ENCODE measurements around the gene CIDEB. TPM values are rescaled to one million over a fixed set of nuclear protein-coding genes. Genes with fewer than 3 reads are reported as not detected.

The CIDEB gene
- total RNA-seq, 2 donors from 2014 or later = 19.1 to 34.0 TPM

GRCh38 chr14:24281636-24282035 is 26.1 kb downstream of the CIDEB start:
- Histone ChIP-seq H3K36me3 (replicated peaks in 1 of 2; ENCODE audit: insufficient read depth in 1 of 2, low read depth in 2 of 2) (no peaks in the 10 kb centered on the region), H3K4me3 (no peak overlapping the region), H3K27me3 (no peaks in the 10 kb centered on the region), H3K4me1 (peaks cover 11% of the 10 kb centered on the region), H3K9me3 (no peaks in the 10 kb centered on the region), H3K27ac (no peak overlapping the region)
- 77 to 82% methylated on average over 7 of the region's 7 CpGs for WGBS, 2 donors
- TF ChIP-seq CTCF (IDR thresholded peaks at IDR 0.05) (no peak), POLR2A (IDR thresholded peaks at IDR 0.05) (no peak)
- ATAC-seq (no peak), DNase-seq (no peak)
- intact Hi-C loops (cut with DNase I) = no loop called here

GRCh38 chr14:24280797-24281460 is 26.8 kb downstream of the CIDEB start:
- H3K27me3 ChIP-seq = no peaks in the 10 kb centered on the region
- intact Hi-C loops (cut with DNase I) = no loop called here
- ATAC-seq = no peak
- H3K36me3 ChIP-seq (replicated peaks in 1 of 2; ENCODE audit: insufficient read depth in 1 of 2, low read depth in 2 of 2) = no peaks in the 10 kb centered on the region
- 86 to 89% methylated on average over 6 of the region's 6 CpGs for WGBS, 2 donors
- no peaks in the 10 kb centered on the region for H3K9me3 ChIP-seq
- peaks cover 11% of the 10 kb centered on the region for H3K4me1 ChIP-seq
- no peak overlapping the region for H3K27ac ChIP-seq
- no peak for TF ChIP-seq CTCF (IDR thresholded peaks at IDR 0.05)
- DNase-seq = no peak
- H3K4me3 ChIP-seq = no peak overlapping the region

- TF ChIP-seq POLR2A (IDR thresholded peaks at IDR 0.05) (no peak), CTCF (IDR thresholded peaks at IDR 0.05) (peak in 5 of 7 experiments; percentile 28 to 54 (median 39))
- Histone ChIP-seq H3K27me3 (no peaks in the 10 kb centered on the region), H3K4me1 (peaks cover 19% of the 10 kb centered on the region), H3K4me3 (no peak overlapping the region), H3K36me3 (replicated peaks in 1 of 2; ENCODE audit: insufficient read depth in 1 of 2, low read depth in 2 of 2) (no peaks in the 10 kb centered on the region), H3K9me3 (no peaks in the 10 kb centered on the region), H3K27ac (peak overlapping the region in 3 of 4 donors; percentile 20 to 62 (median 48))
- ATAC-seq (peak; percentile 70), DNase-seq (peak; percentile 42 to 69 (median 63))
- WGBS, 2 donors = 54 to 56% methylated on average over 11 of the region's 11 CpGs
- intact Hi-C loops (cut with DNase I) = no loop called here
These were observed 28.2 kb downstream of the CIDEB start for GRCh38 chr14:24279301-24280186.

- Histone ChIP-seq H3K27ac (no peak overlapping the region), H3K36me3 (replicated peaks in 1 of 2; ENCODE audit: insufficient read depth in 1 of 2, low read depth in 2 of 2) (no peaks in the 10 kb centered on the region), H3K27me3 (no peaks in the 10 kb centered on the region), H3K4me1 (peaks cover 31% of the 10 kb centered on the region), H3K9me3 (no peaks in the 10 kb centered on the region), H3K4me3 (no peak overlapping the region)
- no peak for ATAC-seq
- no peak for TF ChIP-seq CTCF (IDR thresholded peaks at IDR 0.05)
- no peak for TF ChIP-seq POLR2A (IDR thresholded peaks at IDR 0.05)
- intact Hi-C loops (cut with DNase I) = no loop called here
- DNase-seq = no peak
- WGBS, 2 donors = 85 to 87% methylated on average over 5 of the region's 5 CpGs
These were observed 29.4 kb downstream of the CIDEB start for GRCh38 chr14:24278424-24278823.

Data from body of pancreas (tissue), 4 donors.